Panc1 (cell line): ENCODE data around the gene ZNF516. TPM values are rescaled to one million over a fixed set of nuclear protein-coding genes. Genes with fewer than 3 reads are reported as not detected.

ENCODE experiments used
- ATAC-seq: fragments of 200-7000 bp; cut with Tn5 transposase; 2 replicates; pipeline ENCODE4 v1.9.1; 2020; ENCODE audit warnings: mild to moderate bottlenecking, moderate library complexity
- BruUV-seq: library from RNA; stranded (reverse); fragments of 400-500 nt; replicated peaks from 2 replicates; lab custom pipeline; 2021; lab: Mats Ljungman, UMichigan
- CTCF ChIA-PET: fragments of 300-600 bp; sonication (Branson Sonifier 250); formaldehyde crosslinking; loops from one replicate; lab custom pipeline; 2022; ENCODE audit warnings: antibody characterized with exemption; lab: Charles Lee
- POLR2A ChIA-PET: fragments of 300-600 bp; sonication (Branson Sonifier 250); formaldehyde crosslinking; loops from one replicate; lab custom pipeline; 2022; ENCODE audit warnings: antibody characterized with exemption; lab: Charles Lee
- DNase-seq: peaks from one replicate; pipeline ENCODE4 v3.0.0-alpha.2; 2010; ENCODE audit warnings: low read depth, low spot score
- H3K27ac ChIP-seq: 2 replicates; pipeline ENCODE4 v1.5.1; 2011; ENCODE audit warnings: mild to moderate bottlenecking, low read length, inconsistent platforms
- H3K27me3 ChIP-seq: fragments of 200-500 bp; sonication (Bioruptor generic); 2 replicates; pipeline ENCODE4 v1.6.0; 2014; ENCODE audit warnings: low read length, inconsistent platforms; ENCODE audit not compliant: control insufficient read depth, insufficient read depth
- H3K36me3 ChIP-seq: fragments of 200-500 bp; sonication (Bioruptor generic); 2 replicates; pipeline ENCODE4 v1.5.1; 2014; ENCODE audit warnings: inconsistent platforms, mild to moderate bottlenecking, low read length, moderate library complexity; ENCODE audit not compliant: control insufficient read depth, insufficient read depth
- H3K4me1 ChIP-seq: 2 replicates; pipeline ENCODE4 v1.5.1; 2011; ENCODE audit warnings: inconsistent platforms, mild to moderate bottlenecking, low read length, moderate library complexity; ENCODE audit not compliant: control insufficient read depth, insufficient read depth
- H3K4me3 ChIP-seq, 2 experiments: 2 replicates each; pipeline ENCODE4 v1.5.1; 2011 to 2012; ENCODE audit warnings: low read depth in 2 of 2, low read length in 2 of 2, mild to moderate bottlenecking in 2 of 2, inconsistent platforms in 1 of 2, moderate library complexity in 1 of 2
- H3K9me3 ChIP-seq: fragments of 200-500 bp; sonication (Bioruptor generic); 2 replicates; pipeline ENCODE4 v1.5.1; 2014; ENCODE audit warnings: low read depth, mild to moderate bottlenecking, inconsistent platforms, low read length, moderate library complexity; ENCODE audit not compliant: control insufficient read depth, insufficient read depth
- CTCF ChIP-seq: fragments of 450-650 bp; IDR thresholded peaks from 2 replicates; pipeline ENCODE4 v1.5.1; 2017; ENCODE audit warnings: mild to moderate bottlenecking
- POLR2AphosphoS5 ChIP-seq: IDR thresholded peaks from 2 replicates; pipeline ENCODE4 v1.6.1; 2012; ENCODE audit warnings: mild to moderate bottlenecking, low read depth, low read length, moderate library complexity
- REST ChIP-seq, 2 experiments: IDR thresholded peaks; 2 replicates each; pipeline ENCODE4 v1.6.1; 2011 to 2012; ENCODE audit warnings: low read depth in 2 of 2, control low read depth in 1 of 2, low read length in 1 of 2, mild to moderate bottlenecking in 1 of 2, moderate library complexity in 1 of 2; ENCODE audit not compliant: insufficient read depth in 1 of 2
- SIN3A ChIP-seq: IDR thresholded peaks from 2 replicates; pipeline ENCODE4 v1.6.1; 2012; ENCODE audit warnings: low read depth, mild to moderate bottlenecking, low read length, moderate library complexity, borderline replicate concordance; ENCODE audit not compliant: insufficient read depth
- TCF7L2 ChIP-seq: IDR thresholded peaks from 2 replicates; pipeline ENCODE4 v1.6.1; 2011; ENCODE audit warnings: mild to moderate bottlenecking, low read depth, low read length, inconsistent platforms
- in situ Hi-C: cut with HindIII; loops from 2 replicates; pipeline ENCODE4 v1.10.0; 2016; ENCODE audit warnings: low sequenced_read_pairs, low pct_unique_long_range_greater_than_20kb
- intact Hi-C: fragments of 100-400 bp; cut with micrococcal nuclease; formaldehyde crosslinking; loops from one replicate; pipeline ENCODE4 v1.10.0; 2022; ENCODE audit not compliant: unreplicated experiment
- total RNA-seq: library from RNA; stranded (reverse); gene quantifications from one replicate; pipeline ENCODE4 v1.2.1, GENCODE V29; 2021; ENCODE audit not compliant: unreplicated experiment

The ZNF516 gene
- total RNA-seq, 1 experiment from 2014 or later, result 28.6 TPM

GRCh38 chr18:76380791-76381405 lies 114.1 kb downstream of the ZNF516 start:
- Histone ChIP-seq H3K9me3 (no peaks in the 10 kb centered on the region), H3K36me3 (no peaks in the 10 kb centered on the region), H3K4me1 (no peaks in the 10 kb centered on the region), H3K4me3 (no peak overlapping the region), H3K27ac (no peak overlapping the region), H3K27me3 (no peaks in the 10 kb centered on the region)
- intact Hi-C loops, result no loop called here
- CTCF ChIA-PET, result interaction anchor here (0.5 to 1.1 kb wide), 2 partner anchors 67 to 241 kb away, joined by 3 to 4 read pairs; no protein-coding TSS in a partner anchor
- ATAC-seq (peak; percentile 65), DNase-seq (no peak)
- no peak for TF ChIP-seq REST (IDR thresholded peaks at IDR 0.05; ENCODE audit: insufficient read depth in 1 of 2, low read depth in 2 of 2, low read length in 1 of 2)
- TF ChIP-seq CTCF, result no peak
- no peak for TF ChIP-seq SIN3A
- TF ChIP-seq TCF7L2, result no peak
- no peak for TF ChIP-seq POLR2AphosphoS5
- in situ Hi-C loops, result no loop called here
- BruUV-seq, result no TSS peak
- POLR2A ChIA-PET, result no interaction called here

GRCh38 chr18:76380127-76380729 lies 114.8 kb downstream of the ZNF516 start:
- Histone ChIP-seq H3K27ac (no peak overlapping the region), H3K9me3 (no peaks in the 10 kb centered on the region), H3K27me3 (no peaks in the 10 kb centered on the region), H3K36me3 (no peaks in the 10 kb centered on the region), H3K4me3 (no peak overlapping the region), H3K4me1 (no peaks in the 10 kb centered on the region)
- no TSS peak for BruUV-seq
- ChIA-PET CTCF (interaction anchor here (1.1 kb wide), 1 partner anchor 242 kb away, joined by 3 read pairs; no protein-coding TSS in a partner anchor), POLR2A (no interaction called here)
- TF ChIP-seq CTCF (no peak), POLR2AphosphoS5 (no peak), REST (IDR thresholded peaks at IDR 0.05; ENCODE audit: insufficient read depth in 1 of 2, low read depth in 2 of 2, low read length in 1 of 2) (no peak), TCF7L2 (no peak), SIN3A (no peak)
- DNase-seq, result no peak
- ATAC-seq, result no peak
- intact Hi-C loops (no loop called here), in situ Hi-C loops (no loop called here)
